WI38 (cell line): ENCODE results near the gene TEX19.
"Not testable (repeated sequence)": the region's sequence is repeated elsewhere in the genome, so short reads cannot be mapped to it uniquely, and the experiment has no call there.

Experiments used
- H3K4me3 ChIP-seq: 2 replicates; pipeline ENCODE4 v1.5.1; 2011; ENCODE audit warnings: low read depth, mild to moderate bottlenecking, control low read depth, low read length
- TF ChIP-seq, protein P1 (sequence below): IDR thresholded peaks from 2 replicates; pipeline ENCODE4 v1.5.1; 2012; ENCODE audit warnings: low read depth, mild to moderate bottlenecking, control low read depth, low read length

The TEX19 gene

DNA sequence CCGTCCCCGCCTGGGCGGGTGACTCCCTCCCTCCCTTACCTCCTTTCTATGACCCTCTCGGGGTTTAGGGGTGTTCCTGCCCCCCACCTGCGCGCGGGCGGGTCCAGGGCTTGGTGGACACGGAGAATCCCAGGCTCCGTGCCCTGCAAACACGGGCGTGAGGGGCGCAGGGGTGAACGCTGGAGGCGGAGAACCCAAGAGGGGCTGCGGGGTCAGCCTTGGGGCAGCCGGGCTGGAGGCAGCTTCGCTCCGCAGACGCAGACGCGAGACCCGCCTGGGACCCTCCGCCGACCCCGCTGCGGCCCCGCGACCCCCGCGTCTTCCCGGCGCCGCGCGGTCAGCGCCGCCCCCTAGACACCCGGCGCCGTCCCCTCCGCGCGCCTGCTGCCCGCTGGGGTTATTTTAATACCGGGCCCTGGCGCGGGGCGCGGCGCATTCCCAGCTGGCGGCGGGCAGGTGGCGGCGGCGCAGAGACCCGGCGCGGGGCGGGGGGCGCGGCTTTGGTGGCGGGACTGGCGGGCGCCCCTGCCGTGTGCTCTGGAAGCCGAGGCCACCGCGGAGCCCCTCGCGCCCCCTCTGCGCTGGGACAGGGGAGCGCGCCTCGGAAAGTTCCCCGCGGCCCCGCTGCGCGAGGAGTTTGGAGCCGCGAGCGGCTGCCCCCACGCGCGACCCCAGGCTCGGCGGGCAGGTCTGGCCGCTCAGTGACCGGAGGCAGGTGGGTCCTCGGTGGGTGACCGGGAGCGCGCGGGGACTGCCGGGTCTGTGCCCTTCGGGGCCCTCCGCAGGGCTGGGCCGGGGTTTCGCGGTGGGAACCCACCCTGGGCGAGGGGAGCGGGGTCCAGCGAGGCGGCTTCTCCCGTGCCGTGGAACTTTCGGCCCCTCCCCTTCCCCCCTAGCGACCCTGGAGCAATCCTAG is 12.5 kb downstream of the TEX19 start, which contains the start of gene UTS2R:
TSS of gene UTS2R (plus strand) at position 433 of the 916 bp plus-strand sequence. CDS start 2,560 bp downstream, outside the sequence.
- peak within 1 kb of the TSS; percentile 31 for H3K4me3 ChIP-seq
- TF ChIP-seq, protein P1, sequence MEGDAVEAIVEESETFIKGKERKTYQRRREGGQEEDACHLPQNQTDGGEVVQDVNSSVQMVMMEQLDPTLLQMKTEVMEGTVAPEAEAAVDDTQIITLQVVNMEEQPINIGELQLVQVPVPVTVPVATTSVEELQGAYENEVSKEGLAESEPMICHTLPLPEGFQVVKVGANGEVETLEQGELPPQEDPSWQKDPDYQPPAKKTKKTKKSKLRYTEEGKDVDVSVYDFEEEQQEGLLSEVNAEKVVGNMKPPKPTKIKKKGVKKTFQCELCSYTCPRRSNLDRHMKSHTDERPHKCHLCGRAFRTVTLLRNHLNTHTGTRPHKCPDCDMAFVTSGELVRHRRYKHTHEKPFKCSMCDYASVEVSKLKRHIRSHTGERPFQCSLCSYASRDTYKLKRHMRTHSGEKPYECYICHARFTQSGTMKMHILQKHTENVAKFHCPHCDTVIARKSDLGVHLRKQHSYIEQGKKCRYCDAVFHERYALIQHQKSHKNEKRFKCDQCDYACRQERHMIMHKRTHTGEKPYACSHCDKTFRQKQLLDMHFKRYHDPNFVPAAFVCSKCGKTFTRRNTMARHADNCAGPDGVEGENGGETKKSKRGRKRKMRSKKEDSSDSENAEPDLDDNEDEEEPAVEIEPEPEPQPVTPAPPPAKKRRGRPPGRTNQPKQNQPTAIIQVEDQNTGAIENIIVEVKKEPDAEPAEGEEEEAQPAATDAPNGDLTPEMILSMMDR = no peak

DNA sequence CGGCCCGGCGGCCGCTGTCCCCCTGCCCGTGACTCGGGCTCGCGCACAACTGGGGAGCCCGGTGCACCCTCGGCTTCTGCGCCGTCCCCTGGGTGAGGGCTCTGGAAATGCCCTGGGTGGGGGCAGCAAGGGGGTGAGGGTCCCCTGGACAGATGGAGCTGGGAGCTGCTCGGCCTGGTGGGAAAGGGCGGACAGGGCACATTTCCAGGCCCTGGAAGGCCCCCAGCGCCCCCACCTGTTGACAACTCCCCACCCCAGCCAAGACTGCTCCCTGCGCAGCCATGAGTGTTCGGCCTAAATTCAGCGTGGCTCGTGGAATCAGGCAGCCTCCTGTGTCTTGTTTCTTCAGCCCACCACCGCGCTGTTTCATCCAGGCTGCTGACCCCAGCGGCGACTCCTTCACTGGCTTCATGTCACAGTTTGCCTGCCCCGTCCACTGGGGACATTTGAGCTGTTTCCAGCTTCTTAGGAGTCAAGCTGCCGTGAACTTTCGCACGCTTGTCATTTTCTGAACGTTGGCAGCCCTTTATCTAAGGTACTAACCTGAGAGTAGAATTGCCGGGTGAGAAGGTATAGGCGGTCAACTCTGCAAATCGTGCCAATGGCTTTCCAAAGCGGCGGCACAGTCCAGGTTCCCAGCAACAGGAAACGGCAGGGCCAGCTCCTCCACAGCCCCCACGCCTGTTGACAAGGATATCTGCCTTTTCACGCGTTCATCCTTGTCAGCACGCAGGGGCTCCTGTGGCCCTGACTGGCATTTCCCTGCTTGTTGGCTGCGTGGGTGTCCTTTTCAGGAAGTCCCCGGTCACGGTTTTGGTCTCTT is 13.4 kb downstream of the TEX19 start:
- TF ChIP-seq, protein P1 = no peak
- H3K4me3 ChIP-seq = no peak overlapping the region

DNA sequence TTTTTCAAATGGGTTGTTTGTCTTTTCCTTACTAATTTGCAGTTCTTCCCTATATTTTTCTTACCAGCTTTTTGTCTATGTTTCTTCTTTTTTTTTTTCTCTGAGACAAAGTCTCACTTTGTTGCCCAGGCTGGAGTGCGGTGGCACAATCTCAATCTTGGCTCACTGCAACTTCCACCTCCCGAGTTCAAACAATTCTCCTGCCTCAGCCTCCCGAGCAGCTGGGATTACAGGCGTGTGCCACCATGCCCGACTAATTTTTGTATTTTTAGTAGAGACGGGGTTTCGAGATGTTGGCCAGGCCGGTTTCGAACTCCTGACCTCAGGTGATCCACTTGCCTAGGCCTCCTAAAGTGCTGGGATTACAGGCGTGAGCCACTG is 14.0 kb downstream of the TEX19 start:
- not testable (repeated sequence) for H3K4me3 ChIP-seq

DNA sequence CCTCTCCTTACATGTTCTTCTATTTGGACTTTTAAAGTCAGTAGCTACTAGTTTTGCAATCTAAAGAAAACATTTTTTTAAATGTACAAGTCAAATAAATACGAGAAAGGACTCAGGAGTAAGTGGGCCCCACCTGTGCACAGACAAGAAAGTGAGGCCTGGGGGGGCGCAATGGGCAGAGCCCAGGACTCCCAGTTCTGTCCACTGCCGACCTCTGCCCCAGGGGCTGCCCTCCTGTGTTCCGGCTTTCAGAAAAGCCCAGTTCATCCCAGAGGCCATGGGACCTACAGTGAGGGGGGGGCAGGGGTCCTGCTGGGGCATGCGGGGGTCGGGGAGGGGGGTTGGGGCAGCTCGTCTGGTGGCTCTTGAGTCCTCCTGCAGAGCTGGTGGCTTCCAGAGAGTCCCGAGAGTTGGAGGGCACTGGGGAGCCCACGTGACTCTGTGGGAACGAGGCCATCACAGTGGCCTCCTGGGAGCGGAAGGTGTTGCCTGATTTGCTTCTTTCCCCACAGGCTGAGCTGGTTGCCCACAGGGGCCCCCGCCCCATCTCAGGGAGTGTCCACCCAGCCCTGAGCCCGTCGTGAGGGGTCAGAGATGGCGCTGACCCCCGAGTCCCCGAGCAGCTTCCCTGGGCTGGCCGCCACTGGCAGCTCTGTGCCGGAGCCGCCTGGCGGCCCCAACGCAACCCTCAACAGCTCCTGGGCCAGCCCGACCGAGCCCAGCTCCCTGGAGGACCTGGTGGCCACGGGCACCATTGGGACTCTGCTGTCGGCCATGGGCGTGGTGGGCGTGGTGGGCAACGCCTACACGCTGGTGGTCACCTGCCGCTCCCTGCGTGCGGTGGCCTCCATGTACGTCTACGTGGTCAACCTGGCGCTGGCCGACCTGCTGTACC is 14.9 kb downstream of the TEX19 start:
- no peak overlapping the region for H3K4me3 ChIP-seq
- TF ChIP-seq, protein P1 = no peak

DNA sequence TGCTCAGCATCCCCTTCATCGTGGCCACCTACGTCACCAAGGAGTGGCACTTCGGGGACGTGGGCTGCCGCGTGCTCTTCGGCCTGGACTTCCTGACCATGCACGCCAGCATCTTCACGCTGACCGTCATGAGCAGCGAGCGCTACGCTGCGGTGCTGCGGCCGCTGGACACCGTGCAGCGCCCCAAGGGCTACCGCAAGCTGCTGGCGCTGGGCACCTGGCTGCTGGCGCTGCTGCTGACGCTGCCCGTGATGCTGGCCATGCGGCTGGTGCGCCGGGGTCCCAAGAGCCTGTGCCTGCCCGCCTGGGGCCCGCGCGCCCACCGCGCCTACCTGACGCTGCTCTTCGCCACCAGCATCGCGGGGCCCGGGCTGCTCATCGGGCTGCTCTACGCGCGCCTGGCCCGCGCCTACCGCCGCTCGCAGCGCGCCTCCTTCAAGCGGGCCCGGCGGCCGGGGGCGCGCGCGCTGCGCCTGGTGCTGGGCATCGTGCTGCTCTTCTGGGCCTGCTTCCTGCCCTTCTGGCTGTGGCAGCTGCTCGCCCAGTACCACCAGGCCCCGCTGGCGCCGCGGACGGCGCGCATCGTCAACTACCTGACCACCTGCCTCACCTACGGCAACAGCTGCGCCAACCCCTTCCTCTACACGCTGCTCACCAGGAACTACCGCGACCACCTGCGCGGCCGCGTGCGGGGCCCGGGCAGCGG is 15.7 kb downstream of the TEX19 start:
- TF ChIP-seq, protein P1 = no peak
- no peak overlapping the region for H3K4me3 ChIP-seq

DNA sequence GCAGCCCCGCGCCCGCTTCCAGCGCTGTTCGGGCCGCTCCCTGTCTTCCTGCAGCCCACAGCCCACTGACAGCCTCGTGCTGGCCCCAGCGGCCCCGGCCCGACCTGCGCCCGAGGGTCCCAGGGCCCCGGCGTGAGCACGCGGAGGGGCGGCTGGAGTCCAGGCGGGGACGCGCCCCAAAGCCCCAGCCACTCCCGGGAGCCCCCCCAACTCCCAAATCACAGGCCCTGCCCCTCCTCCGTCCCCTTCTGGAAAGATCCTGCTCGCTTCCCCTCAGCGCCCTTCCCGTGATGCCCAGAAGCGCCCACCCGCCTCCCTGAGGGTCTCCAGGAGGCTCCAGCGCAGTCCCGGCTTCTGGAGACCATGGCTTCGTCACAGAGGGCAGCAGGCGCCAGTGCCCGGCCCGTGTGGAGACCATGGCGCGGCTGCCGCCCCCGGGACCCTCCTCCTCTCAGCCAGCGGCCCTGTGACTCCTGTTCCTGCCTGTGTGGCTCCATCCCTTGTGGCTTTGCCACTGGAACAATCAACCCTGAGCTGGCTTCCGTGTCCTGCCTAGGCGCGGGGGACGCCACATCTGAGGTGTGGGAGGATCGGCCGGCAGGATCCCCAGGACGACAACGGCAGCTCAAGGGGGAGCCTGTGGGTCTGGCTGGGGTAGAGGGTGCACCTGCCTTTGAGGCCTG is 16.5 kb downstream of the TEX19 start:
- TF ChIP-seq, protein P1 = no peak

More for the DNA sequence above, 16.5 kb downstream of the TEX19 start:
- H3K4me3 ChIP-seq = no peak overlapping the region
